Measurements from ENCODE around the gene KCND1.

- TF ChIP-seq CTCF (IDR thresholded peaks at IDR 0.05) (no peak), EP300 (IDR thresholded peaks at IDR 0.05) (no peak), POLR2A (IDR thresholded peaks at IDR 0.05) (no peak)
Measured at GRCh38 chrX:48966796-48967579, 4.7 kb downstream of the KCND1 start.

All from tibial nerve (tissue), 4 donors.